Thyroid gland (tissue), 4 donors: Measurements from ENCODE around the gene DENND5A. TPM values are rescaled to one million over a fixed set of nuclear protein-coding genes. Genes with fewer than 3 reads are reported as not detected.

Experiments
- DNase-seq, 2 donors: peaks; one replicate each; pipeline ENCODE4 v3.0.0-alpha.2; 2019
- H3K27ac ChIP-seq, 3 donors: fragments of 200-600 bp; sonication (generic); 1 replicate in 2 of 3; 2 replicates in 1 of 3; pipeline ENCODE4 v1.5.1; 2016 to 2019; ENCODE audit warnings: mild to moderate bottlenecking in 1 of 3, moderate library complexity in 1 of 3
- H3K27me3 ChIP-seq: fragments of 200-600 bp; sonication (generic); one replicate; pipeline ENCODE4 v1.5.1; 2019
- H3K36me3 ChIP-seq, 2 donors: fragments of 200-600 bp; sonication (generic); one replicate each; pipeline ENCODE4 v1.5.1; 2016 to 2019
- H3K4me1 ChIP-seq, 2 donors: fragments of 200-600 bp; sonication (generic); one replicate each; pipeline ENCODE4 v1.5.1; 2017 to 2019
- H3K4me3 ChIP-seq, 3 donors: fragments of 200-600 bp; sonication (generic); replicated peaks in 1 of 3; 1 replicate in 2 of 3; 2 replicates in 1 of 3; pipeline ENCODE4 v1.5.1; 2016; ENCODE audit warnings: mild to moderate bottlenecking in 1 of 3
- H3K9me3 ChIP-seq: fragments of 200-600 bp; sonication (generic); one replicate; pipeline ENCODE4 v1.5.1; 2017
- POLR2A ChIP-seq, 2 donors: fragments of 450-650 bp; IDR thresholded peaks; one replicate each; pipeline ENCODE4 v1.6.1; 2017; ENCODE audit warnings: antibody characterized with exemption in 2 of 2, mild to moderate bottlenecking in 2 of 2, moderate library complexity in 1 of 2
- WGBS, 2 donors: methylation state at CpG; one replicate each; pipeline ENCODE4 v1.1.5; 2017; 5-methylcytosine and 5-hydroxymethylcytosine counted together
- intact Hi-C: fragments of 100-400 bp; cut with DNase I; formaldehyde crosslinking; loops from one replicate; pipeline ENCODE4 v1.15.1; 2023
- total RNA-seq, 4 donors: library from RNA; depleted of rRNA; stranded (reverse); fragments of >200 nt; gene quantifications; one replicate each; pipeline ENCODE4 v1.2.3, GENCODE V29; 2016
- TF ChIP-seq, protein P1 (sequence below), 6 experiments: fragments of 200-600 bp in 3 of 6; fragments of 450-650 bp in 3 of 6; sonication (generic) in 3 of 6; IDR thresholded peaks; one replicate each; pipeline ENCODE4 v1.5.1; 2016 to 2019; ENCODE audit warnings: antibody characterized with exemption in 6 of 6, mild to moderate bottlenecking in 2 of 6, inconsistent platforms in 1 of 6, moderate library complexity in 1 of 6

The DENND5A gene
- total RNA-seq, 4 donors from 2014 or later: 45.6 to 80.8 (median 59.3) TPM

DNA sequence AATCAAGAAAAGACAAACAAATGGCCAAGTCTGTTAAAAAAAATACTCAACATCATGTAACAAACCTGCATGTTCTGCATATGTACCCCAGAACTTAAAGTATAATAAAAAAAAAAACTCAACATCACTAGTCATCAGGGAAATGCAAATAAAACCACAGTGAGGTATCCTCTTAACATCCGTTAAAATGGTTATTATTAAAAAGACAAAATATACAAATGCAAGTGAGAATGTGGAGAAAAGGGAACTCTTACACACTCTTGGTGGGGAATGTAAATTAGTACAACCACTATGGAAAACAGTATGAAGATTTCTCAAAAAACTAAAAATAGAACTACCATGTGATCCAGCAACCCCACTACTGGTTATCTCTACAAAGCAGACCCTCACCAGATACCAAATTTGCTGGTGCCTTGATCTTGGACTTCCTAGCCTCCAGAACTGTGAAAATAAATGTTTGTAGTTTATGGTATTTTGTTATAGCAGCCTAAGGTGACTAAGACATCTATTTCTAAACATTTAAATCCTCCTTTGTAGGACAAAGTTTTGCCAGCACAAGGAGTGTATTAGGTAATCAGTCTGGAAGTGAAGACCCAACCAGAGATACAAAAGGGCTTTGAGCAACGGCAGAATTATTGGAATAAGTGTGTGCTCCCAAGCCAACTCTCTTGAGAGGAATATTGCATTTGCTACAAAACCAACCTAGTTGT lies 141.4 kb downstream of the DENND5A start:
- H3K27ac ChIP-seq: no peak overlapping the region
- no peaks in the 10 kb centered on the region for H3K27me3 ChIP-seq
- WGBS, 2 donors: 87 to 93% methylated on average over 2 of the region's 2 CpGs
- H3K36me3 ChIP-seq: no peaks in the 10 kb centered on the region
- no peaks in the 10 kb centered on the region for H3K9me3 ChIP-seq
- intact Hi-C loops: no loop called here
- no peak for DNase-seq
- TF ChIP-seq, protein P1, sequence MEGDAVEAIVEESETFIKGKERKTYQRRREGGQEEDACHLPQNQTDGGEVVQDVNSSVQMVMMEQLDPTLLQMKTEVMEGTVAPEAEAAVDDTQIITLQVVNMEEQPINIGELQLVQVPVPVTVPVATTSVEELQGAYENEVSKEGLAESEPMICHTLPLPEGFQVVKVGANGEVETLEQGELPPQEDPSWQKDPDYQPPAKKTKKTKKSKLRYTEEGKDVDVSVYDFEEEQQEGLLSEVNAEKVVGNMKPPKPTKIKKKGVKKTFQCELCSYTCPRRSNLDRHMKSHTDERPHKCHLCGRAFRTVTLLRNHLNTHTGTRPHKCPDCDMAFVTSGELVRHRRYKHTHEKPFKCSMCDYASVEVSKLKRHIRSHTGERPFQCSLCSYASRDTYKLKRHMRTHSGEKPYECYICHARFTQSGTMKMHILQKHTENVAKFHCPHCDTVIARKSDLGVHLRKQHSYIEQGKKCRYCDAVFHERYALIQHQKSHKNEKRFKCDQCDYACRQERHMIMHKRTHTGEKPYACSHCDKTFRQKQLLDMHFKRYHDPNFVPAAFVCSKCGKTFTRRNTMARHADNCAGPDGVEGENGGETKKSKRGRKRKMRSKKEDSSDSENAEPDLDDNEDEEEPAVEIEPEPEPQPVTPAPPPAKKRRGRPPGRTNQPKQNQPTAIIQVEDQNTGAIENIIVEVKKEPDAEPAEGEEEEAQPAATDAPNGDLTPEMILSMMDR (IDR thresholded peaks at IDR 0.05): no peak
- TF ChIP-seq POLR2A (IDR thresholded peaks at IDR 0.05): no peak
- no peak overlapping the region for H3K4me3 ChIP-seq
- no peaks in the 10 kb centered on the region for H3K4me1 ChIP-seq

DNA sequence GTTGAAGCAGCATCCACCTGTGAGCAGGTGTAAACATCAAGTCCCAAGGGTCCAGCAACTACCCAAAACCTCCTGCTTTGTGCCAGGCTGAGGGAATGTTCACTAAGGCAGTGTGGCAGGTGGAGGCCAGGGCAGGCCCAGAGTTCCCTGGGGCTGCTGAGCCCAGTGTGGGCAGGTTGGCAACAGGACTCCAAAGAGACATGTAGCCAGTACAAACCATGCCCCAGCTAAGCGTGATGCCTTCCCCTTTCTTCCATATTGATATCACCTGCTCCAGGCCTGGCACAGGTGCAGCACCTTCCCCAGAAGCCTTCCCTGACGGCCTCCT lies 143.7 kb downstream of the DENND5A start:
- WGBS, 2 donors: 98 to 100% methylated on average over 2 of the region's 2 CpGs
- no peaks in the 10 kb centered on the region for H3K9me3 ChIP-seq
- intact Hi-C loops: no loop called here
- H3K4me3 ChIP-seq: no peak overlapping the region
- no peaks in the 10 kb centered on the region for H3K4me1 ChIP-seq
- no peak overlapping the region for H3K27ac ChIP-seq
- no peak for DNase-seq
- TF ChIP-seq POLR2A (IDR thresholded peaks at IDR 0.05): no peak
- TF ChIP-seq, protein P1 (IDR thresholded peaks at IDR 0.05): no peak
- no peaks in the 10 kb centered on the region for H3K36me3 ChIP-seq
- no peaks in the 10 kb centered on the region for H3K27me3 ChIP-seq

DNA sequence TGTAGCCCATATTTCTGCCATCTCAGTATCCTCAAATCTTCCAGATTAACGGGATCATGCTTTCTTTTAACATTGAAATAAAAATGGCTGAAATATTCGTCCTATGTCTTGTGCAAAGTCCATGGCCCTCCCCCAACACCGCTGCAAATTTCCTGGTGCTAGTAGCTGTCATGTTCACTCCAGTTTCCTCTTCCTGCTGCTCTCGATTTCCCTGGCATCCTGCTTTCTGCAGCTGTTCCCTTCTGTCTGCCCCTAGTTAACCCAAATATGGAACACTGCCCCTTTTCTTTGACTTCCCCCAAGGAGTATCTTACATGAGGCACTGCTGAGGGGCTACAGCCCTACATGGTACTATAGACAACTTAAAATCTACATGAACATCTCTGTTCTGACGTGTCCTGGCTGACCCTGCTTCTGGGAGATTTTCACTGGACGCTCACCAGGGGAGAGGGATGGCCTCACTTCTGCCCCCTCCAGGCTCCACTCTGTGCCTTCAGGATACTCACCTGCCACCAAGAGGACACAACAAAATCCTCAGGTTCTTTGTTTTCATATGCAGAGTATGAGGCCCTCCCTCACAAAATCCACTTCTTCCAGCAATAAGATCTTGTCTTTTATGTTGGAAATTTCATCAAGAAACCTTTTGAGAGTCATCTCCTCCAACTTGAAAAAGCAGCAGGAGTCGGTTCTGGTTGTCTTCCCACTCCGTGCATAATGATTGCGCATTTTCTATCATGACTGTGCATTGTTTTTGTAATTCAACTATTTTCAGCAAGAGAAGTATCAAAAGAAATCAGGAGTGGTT lies 144.3 kb downstream of the DENND5A start:
- intact Hi-C loops: no loop called here
- no peak overlapping the region for H3K27ac ChIP-seq
- TF ChIP-seq, protein P1 (IDR thresholded peaks at IDR 0.05): peak in 3 of 6 experiments; percentile 14 to 30 (median 29)
- no peak for TF ChIP-seq POLR2A (IDR thresholded peaks at IDR 0.05)
- H3K36me3 ChIP-seq: no peaks in the 10 kb centered on the region
- 68% methylated on average over 9 of the region's 9 CpGs for WGBS, 2 donors
- no peak for DNase-seq
- no peaks in the 10 kb centered on the region for H3K4me1 ChIP-seq
- no peaks in the 10 kb centered on the region for H3K9me3 ChIP-seq
- no peak overlapping the region for H3K4me3 ChIP-seq
- no peaks in the 10 kb centered on the region for H3K27me3 ChIP-seq

DNA sequence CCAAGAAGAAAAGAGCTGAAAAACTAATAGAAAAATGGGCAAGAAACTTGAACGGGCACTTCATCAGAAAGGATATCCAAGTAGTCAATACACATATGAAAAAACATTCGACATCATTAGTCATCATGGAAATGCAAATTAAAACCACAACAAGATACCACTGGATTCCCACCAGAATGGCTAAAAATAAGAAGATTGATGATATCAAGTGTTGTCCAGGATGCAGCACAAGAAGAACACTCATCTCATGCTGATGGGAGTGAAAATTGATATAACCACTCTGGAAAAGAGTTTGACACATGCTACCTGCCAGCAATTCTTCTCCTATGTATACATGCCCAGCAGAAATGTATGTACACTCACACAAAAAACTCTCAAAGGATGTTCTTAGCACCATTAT lies 146.9 kb downstream of the DENND5A start:
- Histone ChIP-seq H3K4me3 (no peak overlapping the region), H3K4me1 (no peaks in the 10 kb centered on the region), H3K27me3 (no peaks in the 10 kb centered on the region), H3K36me3 (no peaks in the 10 kb centered on the region), H3K27ac (no peak overlapping the region), H3K9me3 (no peaks in the 10 kb centered on the region)
- intact Hi-C loops: no loop called here
- no peak for DNase-seq
- WGBS, 2 donors: 93 to 96% methylated on average over 2 of the region's 2 CpGs
- no peak for TF ChIP-seq POLR2A (IDR thresholded peaks at IDR 0.05)
- TF ChIP-seq, protein P1 (IDR thresholded peaks at IDR 0.05): no peak

DNA sequence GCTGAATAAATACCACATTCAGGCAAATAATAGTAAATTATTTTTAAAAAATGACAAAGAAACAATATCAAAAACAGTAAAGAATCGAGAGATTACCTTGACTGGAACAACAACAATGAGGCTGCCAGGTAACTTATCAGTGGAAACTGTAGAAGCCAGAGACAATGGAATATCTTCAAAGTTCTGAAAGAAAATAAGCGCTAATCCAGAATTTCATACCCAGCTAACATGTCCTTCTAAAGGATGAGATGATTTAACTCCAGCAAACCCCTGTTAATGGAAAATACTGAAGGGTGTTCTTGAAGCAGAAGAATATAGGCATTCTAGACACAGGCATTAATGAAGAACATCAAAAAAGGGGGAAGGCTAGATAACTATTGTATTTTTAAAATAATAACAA lies 153.1 kb downstream of the DENND5A start:
- no peak for DNase-seq
- H3K27ac ChIP-seq: no peak overlapping the region
- H3K9me3 ChIP-seq: no peaks in the 10 kb centered on the region
- no peak for TF ChIP-seq POLR2A (IDR thresholded peaks at IDR 0.05)
- TF ChIP-seq, protein P1 (IDR thresholded peaks at IDR 0.05): no peak
- 93 to 94% methylated on average over 2 of the region's 2 CpGs for WGBS, 2 donors
- no peaks in the 10 kb centered on the region for H3K36me3 ChIP-seq
- no peak overlapping the region for H3K4me3 ChIP-seq
- intact Hi-C loops: no loop called here
- no peaks in the 10 kb centered on the region for H3K4me1 ChIP-seq
- H3K27me3 ChIP-seq: no peaks in the 10 kb centered on the region
